HG03045 (cell line): ENCODE data around the gene C19orf44.
"Not testable (repeated sequence)": the region's sequence is repeated elsewhere in the genome, so short reads cannot be mapped to it uniquely, and the experiment has no call there.

Experiments
- ATAC-seq: cut with Tn5 transposase; IDR thresholded peaks from one replicate; pipeline ENCODE4 v1.9.1; 2021; ENCODE audit warnings: mild to moderate bottlenecking, moderate library complexity; ENCODE audit not compliant: unreplicated experiment

The C19orf44 gene

DNA sequence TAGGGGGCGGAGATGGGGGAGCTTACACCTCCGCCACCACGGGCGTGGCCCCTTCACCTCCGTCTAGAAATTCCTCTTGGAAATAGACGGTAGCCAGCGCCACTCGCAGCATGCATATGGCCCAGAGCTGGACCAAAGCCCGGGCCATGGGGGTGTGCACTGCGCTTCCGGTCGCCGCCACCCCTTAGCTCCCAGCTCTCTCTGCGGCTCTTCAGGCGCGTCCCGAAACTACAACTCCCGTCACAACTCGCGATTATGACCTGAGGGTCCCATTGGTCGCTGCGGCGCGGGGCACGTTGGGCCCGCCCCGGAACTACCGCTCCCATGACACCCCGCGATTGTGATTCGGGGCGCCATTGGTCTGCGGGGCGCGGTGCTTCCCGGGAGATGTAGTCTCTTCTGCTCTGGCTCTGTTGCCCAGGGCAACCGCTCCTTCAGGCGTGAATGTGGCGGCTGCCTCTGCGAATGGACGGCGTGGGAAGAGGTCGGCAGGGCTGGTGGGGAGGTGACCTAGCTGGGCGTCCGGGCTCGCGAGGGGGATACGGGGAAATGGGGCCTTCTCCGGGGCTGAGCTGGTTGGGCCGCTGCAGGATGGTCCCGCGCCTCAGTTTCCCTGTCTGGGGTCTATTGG lies at the start of gene C19orf44, which contains the start of gene CALR3:
TSS of gene C19orf44 (plus strand) at position 413 of the 631 bp plus-strand sequence. CDS start 4,399 bp downstream, outside the sequence.
TSS of gene CALR3 (minus strand) at position 186 of the 631 bp plus-strand sequence. CDS start at position 148, 38 bp downstream.
- ATAC-seq, result peak; percentile 95

DNA sequence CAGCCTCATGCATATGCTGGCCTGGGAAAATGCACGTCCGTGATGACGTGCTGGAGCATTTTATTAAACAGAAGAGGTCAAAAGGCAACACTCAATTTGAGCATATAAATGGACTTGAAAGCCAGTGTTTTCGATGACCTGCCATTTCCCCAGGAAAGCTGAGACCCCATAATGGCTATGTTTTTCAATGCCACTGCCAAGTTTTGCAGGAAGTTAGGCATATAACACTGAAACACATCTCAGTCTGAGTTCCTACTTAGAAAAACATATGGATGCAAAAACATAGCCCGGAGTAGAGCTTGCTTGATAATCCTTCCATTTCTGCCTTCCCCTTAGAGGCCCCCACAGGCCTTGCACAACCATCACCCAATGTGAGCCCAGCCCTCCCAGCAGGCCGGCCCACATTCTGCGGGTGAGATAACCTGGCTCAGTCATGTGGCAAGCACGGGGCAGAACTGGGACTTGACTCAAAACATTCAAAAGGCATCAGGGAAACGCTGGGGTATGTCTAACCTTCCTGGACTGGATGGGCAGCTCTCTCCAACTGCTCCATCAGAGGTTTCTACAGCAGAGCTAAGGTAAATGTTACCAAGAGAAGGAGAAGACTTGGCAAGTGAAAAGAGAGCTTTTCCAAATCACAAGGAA lies 49.3 kb upstream of the C19orf44 start:
- no peak for ATAC-seq

DNA sequence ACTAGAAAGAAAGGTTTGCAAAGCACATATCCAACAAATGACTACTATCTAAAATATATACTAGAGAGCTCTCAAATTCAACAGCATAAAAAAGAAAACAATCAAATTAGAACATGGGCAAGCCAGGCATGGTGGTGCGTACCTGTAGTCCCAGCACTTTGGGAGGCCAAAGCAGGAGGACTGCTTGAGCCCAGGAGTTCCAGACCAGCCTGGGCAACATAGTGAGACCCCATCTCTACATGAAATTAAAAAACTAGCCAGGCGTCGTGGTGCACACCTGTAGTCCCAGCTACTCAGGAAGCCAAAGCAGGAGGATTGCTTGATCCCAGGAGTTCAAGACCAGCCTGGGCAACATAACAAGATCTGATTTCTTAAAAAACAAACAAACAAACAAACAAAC lies 47.3 kb upstream of the C19orf44 start:
- not testable (repeated sequence) for ATAC-seq

DNA sequence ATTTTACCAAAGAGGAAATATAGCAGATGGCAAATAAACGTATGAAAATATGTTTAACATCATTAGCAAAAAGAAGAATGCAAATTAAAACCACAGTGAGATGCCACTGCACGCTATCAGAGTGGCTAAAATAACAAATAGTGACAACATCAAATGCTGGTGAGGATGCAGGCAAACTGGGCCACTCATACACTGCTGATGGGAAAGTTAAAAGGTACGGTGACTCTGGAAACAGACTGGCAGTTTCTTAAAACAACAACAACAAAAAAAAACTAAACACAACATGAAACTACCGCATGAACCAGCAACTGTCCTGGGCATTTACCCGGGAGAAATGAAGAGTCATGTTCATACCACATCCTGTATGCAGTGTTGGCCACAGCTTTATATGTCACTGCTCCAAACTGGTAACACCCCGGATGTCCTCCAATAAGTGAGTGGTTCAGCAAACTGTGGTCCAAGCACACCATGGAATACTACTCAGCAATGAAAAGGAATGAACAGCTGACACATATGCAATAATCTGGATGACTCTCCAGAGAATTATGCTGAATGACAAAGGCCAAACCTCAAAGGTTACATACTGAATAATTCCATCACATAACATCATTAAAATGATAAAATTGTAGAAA lies 46.7 kb upstream of the C19orf44 start:
- no peak for ATAC-seq

DNA sequence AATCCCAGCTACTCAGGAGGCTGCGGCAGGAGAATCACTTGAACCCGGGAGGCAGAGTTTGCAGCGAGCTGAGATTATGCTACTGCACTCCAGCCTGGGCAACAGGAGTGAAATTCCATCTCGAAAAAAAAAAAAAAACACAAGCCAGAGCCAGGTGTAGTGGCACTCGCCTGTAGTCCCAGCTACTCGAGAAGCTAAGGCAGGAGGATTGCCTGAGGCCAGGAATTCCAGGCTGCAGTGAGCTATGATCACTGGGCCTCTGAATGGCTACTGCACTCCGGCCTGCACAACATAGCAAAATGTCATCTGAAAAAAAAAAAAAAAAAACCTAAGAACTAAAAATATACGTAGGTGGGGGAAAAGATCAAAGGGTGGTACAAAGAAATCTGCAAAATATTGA lies 43.9 kb upstream of the C19orf44 start:
- no peak for ATAC-seq

DNA sequence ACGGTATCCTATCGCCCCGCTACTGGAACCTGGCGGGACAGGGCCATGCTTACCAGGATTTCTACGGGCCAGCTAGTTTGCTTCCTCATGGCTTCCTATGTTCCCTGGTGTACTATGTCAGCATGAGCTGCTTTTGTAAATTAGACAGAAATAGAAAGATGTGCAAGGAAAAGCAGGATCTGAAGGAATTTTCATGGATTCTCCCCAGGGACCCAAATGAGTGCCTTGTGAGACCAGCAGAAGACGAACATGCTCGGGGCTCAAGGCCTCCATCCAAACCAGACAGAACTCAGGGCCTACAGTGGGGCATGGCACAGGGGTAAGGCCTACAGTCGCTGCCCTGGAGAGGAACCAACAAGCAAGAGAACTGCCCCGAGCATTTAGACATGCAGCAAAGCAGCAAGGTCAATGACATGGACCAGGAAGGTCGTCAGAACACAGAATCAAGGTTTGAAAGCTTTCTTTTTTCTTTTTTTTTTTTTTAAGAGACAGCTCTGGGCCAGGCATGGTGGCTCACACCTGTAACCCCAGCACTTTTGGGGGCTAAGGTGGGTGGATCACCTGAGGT lies 41.8 kb upstream of the C19orf44 start:
- ATAC-seq, result no peak

DNA sequence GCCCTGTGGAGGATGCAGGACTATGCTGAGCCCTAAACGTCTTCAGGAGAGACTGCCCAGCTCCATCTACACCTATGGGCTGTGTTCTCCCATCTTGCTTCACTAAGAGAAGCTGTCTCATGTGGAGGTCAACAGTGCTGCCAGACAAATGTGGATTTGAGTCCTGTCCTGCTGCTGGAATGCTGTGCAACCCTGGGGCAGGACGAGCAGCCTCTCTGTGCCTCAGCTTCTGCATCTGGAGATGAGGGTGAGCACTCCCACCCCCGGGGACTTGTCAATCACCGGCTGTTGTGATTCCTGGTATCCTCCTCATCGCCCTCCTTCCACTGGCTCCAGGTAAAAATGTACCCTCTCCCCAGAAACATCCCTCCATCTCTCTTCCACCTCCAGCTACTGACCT lies 40.7 kb upstream of the C19orf44 start:
- ATAC-seq, result no peak

DNA sequence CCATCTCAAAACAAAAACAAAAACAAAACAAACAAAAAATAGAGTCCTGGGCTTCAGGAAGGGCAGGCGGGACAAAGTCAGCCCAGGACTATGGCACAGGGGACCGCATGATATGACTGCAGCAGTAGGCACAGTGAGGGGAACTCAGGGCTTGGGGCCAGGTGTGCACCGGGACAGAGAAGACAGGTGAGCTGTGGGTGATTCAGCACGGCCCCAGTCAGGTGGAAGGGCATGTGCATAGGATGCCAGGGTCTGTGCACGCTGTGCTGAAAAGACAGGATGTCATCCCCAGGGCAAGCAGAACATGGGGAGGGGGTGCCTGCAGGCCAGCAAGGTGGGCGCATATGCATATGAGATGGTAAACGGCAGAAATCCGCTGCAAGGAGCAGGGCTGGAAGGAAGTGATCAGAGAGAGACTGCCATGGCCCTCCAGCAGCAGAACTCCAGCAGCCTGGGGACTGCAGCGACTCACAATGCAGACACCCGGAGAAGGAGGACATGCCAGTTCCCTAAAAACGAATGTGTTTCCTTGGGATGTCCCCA lies 39.5 kb upstream of the C19orf44 start:
- ATAC-seq, result no peak

DNA sequence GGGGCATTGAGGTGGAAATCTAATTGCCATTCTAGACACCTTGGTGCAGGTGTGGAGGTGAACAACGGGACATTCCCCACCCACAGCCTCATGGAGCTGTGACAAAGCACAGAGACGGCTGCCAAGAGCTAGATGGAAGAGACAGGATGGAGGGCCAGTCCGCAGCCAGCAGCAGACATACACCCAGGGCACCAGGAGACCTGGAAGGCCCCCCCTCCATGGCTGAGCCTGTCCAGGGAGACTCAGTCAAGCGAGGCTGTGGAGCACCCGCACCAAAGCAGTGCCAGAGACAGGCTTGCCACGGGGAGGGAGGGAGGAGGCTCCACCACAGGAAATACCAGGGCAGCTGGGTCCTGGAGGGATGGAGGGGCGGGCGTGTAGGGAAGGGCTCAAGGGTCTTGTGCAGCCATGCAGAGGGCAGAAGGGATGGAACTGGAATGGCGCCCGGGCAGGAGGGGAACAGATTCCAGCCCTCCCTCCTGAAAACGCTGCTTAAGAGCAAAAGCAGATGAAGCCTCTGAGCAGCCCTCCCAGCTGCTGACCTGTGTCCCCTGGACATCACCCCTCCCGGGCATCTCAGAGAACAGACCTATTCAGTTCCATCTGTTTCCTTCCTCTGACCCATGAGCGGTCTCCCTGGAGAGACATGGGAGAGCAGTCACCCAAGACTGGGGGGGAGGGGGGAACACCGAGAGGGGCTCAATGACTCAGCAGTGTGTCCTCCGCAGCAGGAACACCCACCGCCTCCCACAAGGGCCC lies 38.8 kb upstream of the C19orf44 start:
- no peak for ATAC-seq

DNA sequence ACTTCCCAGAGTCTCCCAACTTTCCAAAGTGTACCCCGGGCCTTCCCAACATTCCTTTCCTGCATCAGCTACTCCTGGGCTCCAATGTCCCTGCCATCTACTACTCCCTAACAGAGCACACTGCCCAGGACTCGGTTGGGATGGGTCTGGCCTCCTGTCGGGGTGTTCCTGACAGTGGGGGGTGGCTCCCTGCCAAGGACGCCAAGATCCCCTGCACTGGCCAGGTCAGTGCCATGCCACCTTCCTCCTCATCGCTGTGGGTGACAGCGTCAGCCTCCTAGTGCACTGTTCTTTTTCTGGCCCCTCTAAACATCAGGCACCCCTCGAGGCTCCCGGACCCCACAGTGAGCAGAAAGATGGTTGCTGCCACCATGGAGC lies 38.3 kb upstream of the C19orf44 start:
- no peak for ATAC-seq

DNA sequence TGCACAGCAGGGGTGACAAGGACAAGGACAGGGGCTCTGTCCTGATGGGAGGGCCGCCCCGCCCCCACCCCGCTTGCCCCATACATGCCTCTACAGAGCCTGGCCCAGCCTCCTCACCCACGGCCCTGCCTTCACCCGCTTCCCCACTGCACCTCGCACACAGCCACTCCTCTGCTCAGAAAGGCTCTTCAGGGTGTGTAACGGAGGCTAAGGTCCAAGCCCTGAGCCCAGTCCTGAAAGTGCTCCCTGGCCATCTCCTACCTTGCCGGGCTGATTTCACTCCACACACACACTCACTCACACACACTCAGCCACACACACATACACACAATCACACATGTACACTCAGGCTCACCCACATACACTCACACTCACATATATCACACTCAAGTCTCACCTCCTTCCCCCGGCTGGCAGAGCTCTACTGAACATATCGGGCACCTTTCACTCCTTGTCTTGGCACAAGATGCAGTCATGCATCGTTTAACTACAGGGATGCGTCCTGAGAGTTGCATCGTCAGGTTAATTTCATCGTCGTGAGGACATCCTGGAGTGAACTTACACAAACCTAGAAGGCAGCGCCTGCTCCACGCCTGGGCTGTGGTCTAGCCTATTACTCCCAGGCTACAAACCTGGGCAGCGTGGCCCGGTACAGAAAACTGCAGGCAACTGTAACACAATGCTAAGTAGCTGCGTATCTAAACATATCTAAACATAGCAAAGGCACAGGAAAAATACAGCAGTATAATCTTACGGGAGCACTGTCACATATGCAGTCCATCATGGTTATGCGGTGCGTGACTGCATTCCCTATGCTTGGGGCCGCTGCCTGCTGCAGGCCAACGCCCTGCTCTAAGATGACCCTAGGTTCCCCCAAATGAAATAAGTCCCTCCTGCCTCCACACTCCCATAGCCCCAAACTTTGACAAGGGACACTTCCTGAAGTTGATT lies 37.5 kb upstream of the C19orf44 start:
- no peak for ATAC-seq

DNA sequence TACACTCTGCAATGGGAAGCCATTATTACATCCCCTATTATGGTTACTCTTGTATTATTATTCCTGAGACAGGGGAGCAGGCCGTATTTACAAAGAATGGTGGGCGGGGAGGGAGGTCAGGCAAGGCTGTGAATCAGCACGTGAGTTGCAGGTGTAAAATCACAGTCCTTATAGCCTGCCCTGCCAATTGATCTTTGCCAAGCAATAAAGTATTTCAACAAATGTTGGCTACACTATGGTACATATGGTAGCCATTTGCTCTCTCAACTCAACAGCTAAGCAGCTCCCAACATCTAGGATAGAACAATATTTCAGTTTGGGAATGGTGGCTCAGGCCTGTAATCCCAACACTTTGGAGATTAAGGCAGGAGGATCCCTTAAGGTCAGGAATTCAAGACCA lies 36.5 kb upstream of the C19orf44 start:
- no peak for ATAC-seq

DNA sequence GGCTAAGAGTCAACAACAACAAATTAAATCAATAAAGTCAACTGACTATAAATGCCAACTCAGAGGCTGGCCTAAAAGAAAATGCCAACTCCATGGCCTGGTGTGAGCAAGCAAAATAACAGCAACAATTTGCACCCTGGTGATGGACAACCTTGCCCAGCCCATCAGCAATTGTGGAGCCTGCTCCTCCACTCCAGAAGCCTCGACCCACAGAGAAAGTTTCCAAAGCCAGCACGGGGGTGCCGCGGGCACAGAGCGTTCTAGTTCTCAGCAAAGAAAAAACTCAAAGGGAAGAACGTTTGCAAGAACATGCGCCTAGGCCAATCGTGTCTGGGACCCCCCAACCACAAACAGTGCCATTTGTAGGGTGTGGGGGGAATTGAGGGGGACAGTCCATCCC lies 35.7 kb upstream of the C19orf44 start:
- no peak for ATAC-seq

DNA sequence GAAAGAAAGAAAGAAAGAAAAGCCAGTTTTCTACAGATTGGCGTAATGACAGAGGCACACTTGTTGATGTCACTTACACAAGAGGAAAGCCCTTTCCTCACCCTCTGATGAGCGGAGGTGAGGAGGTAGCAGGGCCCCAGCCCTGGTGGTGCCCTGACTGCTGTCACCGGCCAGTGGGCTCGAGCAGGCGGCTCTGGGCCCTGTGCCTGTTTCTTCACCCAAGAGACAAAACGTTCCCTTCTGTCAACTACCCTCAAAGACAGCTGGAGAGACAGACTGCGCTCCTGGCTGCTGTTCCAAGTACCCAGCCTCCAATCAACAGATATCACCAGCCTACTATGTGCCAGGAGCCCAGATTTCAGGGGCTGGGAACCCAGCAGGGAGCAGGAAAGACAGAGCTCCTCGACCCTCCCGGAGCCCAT lies 34.6 kb upstream of the C19orf44 start:
- no peak for ATAC-seq

DNA sequence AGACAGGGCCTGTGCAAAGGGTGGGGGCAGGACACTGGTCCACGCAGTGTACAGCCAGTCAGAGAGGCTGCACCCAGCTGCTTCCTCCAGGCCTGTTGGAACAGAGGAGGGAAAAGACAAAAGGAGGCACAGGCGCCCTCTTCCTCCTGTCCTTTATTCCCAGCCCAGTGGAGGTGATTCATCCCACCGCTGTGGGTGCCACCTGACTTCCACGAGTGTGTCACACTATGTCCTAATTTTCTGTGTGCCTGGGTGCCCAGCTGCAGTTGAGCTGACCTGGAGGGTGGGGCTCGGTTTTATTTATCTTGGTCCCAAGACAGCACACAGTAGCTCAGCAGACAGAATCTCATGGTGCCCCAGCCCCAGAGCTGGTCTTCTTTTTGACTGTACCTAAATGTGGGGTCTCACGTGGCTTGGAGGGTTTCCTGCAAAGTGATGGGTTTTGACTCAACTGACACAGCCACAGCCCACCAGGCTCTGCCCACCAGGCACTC lies 33.4 kb upstream of the C19orf44 start:
- no peak for ATAC-seq

DNA sequence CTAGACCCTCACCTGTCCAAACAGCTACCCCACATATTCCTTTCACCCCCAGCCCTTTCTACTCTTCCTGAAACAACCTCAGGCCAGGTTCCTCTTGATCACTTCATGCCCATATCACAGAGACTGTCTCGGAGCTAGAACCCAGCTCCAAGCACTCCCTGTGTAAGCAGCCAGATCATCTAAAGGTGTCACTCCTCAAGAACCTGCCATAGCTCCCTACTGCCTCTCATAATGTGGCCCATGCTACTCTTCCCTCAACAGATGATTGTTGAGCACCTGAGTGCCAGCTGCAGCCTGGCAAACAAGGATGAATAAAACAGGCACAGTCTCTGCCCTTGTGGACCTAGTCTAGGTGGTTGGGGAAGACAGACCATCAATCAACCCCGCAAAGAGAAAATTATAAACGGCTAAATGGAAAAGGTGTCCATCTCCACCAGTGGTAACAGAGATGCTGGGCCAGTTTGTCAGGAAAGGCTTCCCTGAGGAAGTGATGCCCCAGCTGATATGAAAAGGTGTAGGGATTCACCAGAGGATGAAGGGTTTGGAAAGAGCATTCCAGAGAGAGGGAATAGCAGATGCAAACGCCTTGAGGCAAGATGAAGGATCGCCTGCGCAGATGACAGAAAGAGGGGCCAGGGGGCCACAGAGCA lies 32.7 kb upstream of the C19orf44 start:
- ATAC-seq, result no peak

DNA sequence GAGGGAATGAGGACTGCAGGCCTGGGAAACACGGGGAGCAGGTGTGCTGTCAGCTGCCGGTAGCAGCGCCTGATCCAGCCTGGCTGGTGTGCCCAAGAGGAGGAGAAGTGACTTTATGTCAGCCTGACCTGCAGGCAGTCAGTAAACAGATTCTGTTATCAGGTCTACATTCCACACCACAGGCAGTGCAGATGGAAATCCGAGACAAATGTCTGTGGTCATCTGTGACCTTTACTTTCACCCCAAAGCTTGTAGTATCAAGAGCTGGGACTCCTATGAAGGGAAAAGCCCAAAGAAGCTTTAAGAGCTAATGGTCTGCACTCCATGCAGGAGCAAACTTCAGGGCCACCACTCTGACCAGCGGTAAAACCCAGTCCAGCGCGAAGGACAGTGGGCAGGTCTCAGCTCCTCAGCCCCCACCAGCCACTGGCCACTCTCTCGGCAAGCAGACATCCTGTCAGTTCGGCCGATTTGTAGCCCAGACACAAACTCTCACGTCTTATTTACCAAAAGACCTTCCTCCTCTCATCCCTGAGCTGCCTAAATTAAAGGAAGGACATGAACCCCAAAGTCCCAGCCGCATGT lies 32.1 kb upstream of the C19orf44 start:
- ATAC-seq, result no peak

DNA sequence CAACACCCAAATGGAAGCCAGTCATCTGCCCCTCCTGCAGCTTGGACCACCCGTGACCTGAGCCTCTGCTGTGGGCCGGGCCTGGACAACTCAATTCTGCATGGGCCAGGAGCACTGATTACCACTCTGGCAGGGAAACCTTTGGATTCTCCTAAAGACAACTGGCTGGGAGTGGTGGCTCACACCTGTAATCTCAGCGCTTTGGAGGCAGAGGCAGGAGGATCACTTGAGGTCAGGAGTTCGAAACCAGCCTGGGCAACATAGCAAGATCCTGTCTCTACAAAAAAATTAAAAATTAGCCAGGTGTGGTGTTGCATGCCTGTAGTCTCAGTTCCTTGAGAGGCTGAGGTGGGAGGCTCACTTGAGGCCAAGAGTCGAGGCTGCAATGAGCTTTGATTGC lies 31.0 kb upstream of the C19orf44 start:
- no peak for ATAC-seq
